ENCODE data around the gene TIGD6. TPM values are rescaled to one million over a fixed set of nuclear protein-coding genes. Genes with fewer than 3 reads are reported as not detected.

TIGD6 gene
- total RNA-seq, 2 donors from 2014 or later, result 2.1 to 3.0 TPM

GRCh38 chr5:150024346-150024984 is 24.0 kb upstream of the TIGD6 start:
- 81 to 87% methylated on average over 9 of the region's 9 CpGs for WGBS, 2 donors
- Histone ChIP-seq H3K27me3 (no peaks in the 10 kb centered on the region), H3K9me3 (no peaks in the 10 kb centered on the region), H3K36me3 (replicated peaks in 1 of 2; ENCODE audit: insufficient read depth in 1 of 2, low read depth in 2 of 2) (peaks cover 0 to 16% of the 10 kb centered on the region in 2 donors), H3K27ac (no peak overlapping the region), H3K4me3 (no peak overlapping the region), H3K4me1 (peaks cover 8% of the 10 kb centered on the region)
- no peak for TF ChIP-seq CTCF (IDR thresholded peaks at IDR 0.05)
- no peak for TF ChIP-seq POLR2A (IDR thresholded peaks at IDR 0.05)
- intact Hi-C loops (cut with DNase I), result no loop called here
- DNase-seq (no peak), ATAC-seq (peak; percentile 30)

DNA sequence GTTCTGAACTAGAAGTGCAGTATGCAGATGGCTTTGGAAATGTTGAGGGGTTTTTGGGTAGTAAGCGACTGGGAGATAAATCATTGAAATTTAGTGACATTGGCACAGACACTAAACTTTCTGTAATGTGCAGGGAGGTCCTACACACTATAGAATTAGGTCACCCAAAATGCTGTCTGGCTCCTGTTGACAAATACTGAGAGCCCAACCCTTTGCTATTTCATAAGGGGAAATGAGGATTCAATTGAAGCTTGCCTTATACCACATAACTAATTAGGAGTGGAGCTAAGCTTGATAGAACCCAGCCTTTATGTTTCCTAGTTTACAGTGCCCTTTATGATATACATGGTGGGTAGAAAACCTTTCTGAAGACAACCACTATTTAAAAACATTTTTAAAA is 22.7 kb upstream of the TIGD6 start:
- no peak for TF ChIP-seq POLR2A (IDR thresholded peaks at IDR 0.05)
- no peak for TF ChIP-seq CTCF (IDR thresholded peaks at IDR 0.05)
- H3K27ac ChIP-seq, result no peak overlapping the region
- WGBS, 2 donors, result 82 to 100% methylated on average over 1 of the region's 1 CpG

DNA sequence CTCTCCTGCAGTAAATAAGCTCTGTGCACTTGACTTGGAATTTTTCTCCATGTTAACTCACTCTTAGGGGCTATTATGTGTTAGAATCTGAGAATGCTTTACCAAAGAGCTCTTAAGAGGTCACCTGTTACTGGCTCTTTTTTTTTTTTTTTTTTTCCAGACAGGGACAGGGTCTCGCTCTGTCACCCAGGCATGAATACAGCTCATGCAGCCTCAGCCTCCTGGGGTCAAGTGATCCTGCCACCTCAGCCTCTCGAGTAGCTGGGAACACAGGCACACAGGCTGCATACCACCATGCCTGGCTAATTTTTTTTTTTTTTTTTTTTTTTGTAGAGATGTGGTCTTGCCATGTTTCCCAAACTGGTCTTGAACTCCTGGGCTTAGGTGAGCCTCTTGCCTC is 22.2 kb upstream of the TIGD6 start:
- H3K4me1 ChIP-seq, result peaks cover 8% of the 10 kb centered on the region
- no peak for ATAC-seq
- peaks cover 0 to 21% of the 10 kb centered on the region in 2 donors for H3K36me3 ChIP-seq (replicated peaks in 1 of 2; ENCODE audit: insufficient read depth in 1 of 2, low read depth in 2 of 2)
- 86 to 87% methylated on average over 2 of the region's 2 CpGs for WGBS, 2 donors
- peak overlapping the region in 1 of 4 donors; percentile 38 for H3K27ac ChIP-seq
- no peak for DNase-seq
- intact Hi-C loops (cut with DNase I), result no loop called here
- TF ChIP-seq CTCF (IDR thresholded peaks at IDR 0.05) (no peak), POLR2A (IDR thresholded peaks at IDR 0.05) (no peak)
- no peaks in the 10 kb centered on the region for H3K27me3 ChIP-seq
- no peak overlapping the region for H3K4me3 ChIP-seq
- H3K9me3 ChIP-seq, result no peaks in the 10 kb centered on the region

More for the DNA sequence above, 22.7 kb upstream of the TIGD6 start:
- H3K27me3 ChIP-seq, result no peaks in the 10 kb centered on the region
- H3K36me3 ChIP-seq (replicated peaks in 1 of 2; ENCODE audit: insufficient read depth in 1 of 2, low read depth in 2 of 2), result peaks cover 0 to 24% of the 10 kb centered on the region in 2 donors
- H3K9me3 ChIP-seq, result no peaks in the 10 kb centered on the region
- H3K4me1 ChIP-seq, result peaks cover 8% of the 10 kb centered on the region
- ATAC-seq (no peak), DNase-seq (no peak)
- intact Hi-C loops (cut with DNase I), result no loop called here
- H3K4me3 ChIP-seq, result no peak overlapping the region

DNA sequence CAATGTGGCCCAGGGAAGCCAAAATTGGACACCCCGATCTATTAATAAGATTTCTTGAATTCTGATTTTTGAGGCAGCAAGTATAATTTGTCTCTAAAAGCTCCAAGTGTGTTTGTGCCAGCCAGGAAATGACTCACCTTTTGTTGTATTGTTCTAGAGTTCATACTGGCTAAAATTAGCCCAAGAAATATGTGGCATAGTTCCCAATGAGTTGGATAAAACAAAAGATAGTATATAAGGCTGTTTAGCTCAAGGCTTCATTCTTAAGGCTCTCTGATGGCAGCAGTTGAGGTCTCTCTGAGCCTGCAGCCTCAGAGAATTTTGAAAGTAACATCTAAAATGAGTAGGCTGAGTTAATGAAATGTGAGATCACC is 21.7 kb upstream of the TIGD6 start:
- ATAC-seq (peak; percentile 42), DNase-seq (peak in 1 of 4 donors; percentile 13)
- no peaks in the 10 kb centered on the region for H3K9me3 ChIP-seq
- WGBS, 2 donors, result 68 to 90% methylated on average over 1 of the region's 1 CpG
- no peak overlapping the region for H3K4me3 ChIP-seq
- peaks cover 0 to 22% of the 10 kb centered on the region in 2 donors for H3K36me3 ChIP-seq (replicated peaks in 1 of 2; ENCODE audit: insufficient read depth in 1 of 2, low read depth in 2 of 2)
- intact Hi-C loops (cut with DNase I), result no loop called here
- peak overlapping the region in 1 of 4 donors; percentile 38 for H3K27ac ChIP-seq
- TF ChIP-seq POLR2A (IDR thresholded peaks at IDR 0.05) (peak in 1 of 3 donors; percentile 10), CTCF (IDR thresholded peaks at IDR 0.05) (no peak)
- no peaks in the 10 kb centered on the region for H3K27me3 ChIP-seq
- H3K4me1 ChIP-seq, result peaks cover 8% of the 10 kb centered on the region
